HEK293 (cell line): ENCODE data around the gene G6PD.

ENCODE experiments used
- CTCF ChIA-PET: fragments of 350-600 bp; formaldehyde crosslinking; extraction: SDS; loops from one replicate; lab custom pipeline; 2021; ENCODE audit warnings: antibody characterized with exemption; lab: Yijun Ruan, JAX
- POLR2A ChIA-PET: fragments of 300-600 bp; formaldehyde crosslinking; extraction: SDS; loops from one replicate; lab custom pipeline; 2020; ENCODE audit warnings: antibody characterized with exemption, inconsistent platforms; lab: Yijun Ruan, JAX
- H3K27ac ChIP-seq: fragments of 200-500 bp; sonication (Bioruptor generic); 2 replicates; pipeline ENCODE4 v1.5.1; 2014; ENCODE audit warnings: low read depth, low read length, control low read depth, inconsistent platforms; ENCODE audit errors: extremely low read depth
- H3K36me3 ChIP-seq, 2 experiments: fragments of 200-500 bp in 1 of 2; sonication (Bioruptor generic) in 1 of 2; 1 replicate in 1 of 2; 2 replicates in 1 of 2; pipeline ENCODE4 v1.5.1; 2014 to 2017; ENCODE audit warnings: inconsistent platforms in 2 of 2, low read length in 2 of 2; ENCODE audit not compliant: control insufficient read depth in 2 of 2, insufficient read depth in 1 of 2
- H3K4me1 ChIP-seq: fragments of 200-500 bp; sonication (Bioruptor generic); 2 replicates; pipeline ENCODE4 v1.5.1; 2014; ENCODE audit warnings: mild to moderate bottlenecking, low read length, inconsistent platforms; ENCODE audit not compliant: control insufficient read depth, insufficient read depth
- H3K4me3 ChIP-seq: 2 replicates; pipeline ENCODE4 v1.5.1; 2011; ENCODE audit warnings: low read depth, mild to moderate bottlenecking, control low read depth, low read length, moderate library complexity
- H3K9me3 ChIP-seq: fragments of 200-500 bp; sonication (Bioruptor generic); 2 replicates; pipeline ENCODE4 v1.5.1; 2014; ENCODE audit warnings: low read depth, low read length, inconsistent platforms; ENCODE audit not compliant: control insufficient read depth, insufficient read depth
- EGR2 ChIP-seq: fragments of 450-650 bp; formaldehyde crosslinking; IDR thresholded peaks from 2 replicates; pipeline ENCODE4 v1.5.1; 2016; ENCODE audit warnings: low read depth, missing biosample characterization, missing genetic modification characterization
- GLIS1 ChIP-seq: fragments of 450-650 bp; formaldehyde crosslinking; IDR thresholded peaks from 2 replicates; pipeline ENCODE4 v1.5.1; 2016; ENCODE audit warnings: missing biosample characterization, missing genetic modification characterization
- HIC1 ChIP-seq: fragments of 450-650 bp; formaldehyde crosslinking; IDR thresholded peaks from 2 replicates; pipeline ENCODE4 v1.5.1; 2016; ENCODE audit warnings: missing biosample characterization, missing genetic modification characterization
- MYNN ChIP-seq: fragments of 450-650 bp; formaldehyde crosslinking; IDR thresholded peaks from 2 replicates; pipeline ENCODE4 v1.5.1; 2016; ENCODE audit warnings: missing biosample characterization, missing genetic modification characterization, borderline replicate concordance
- YY1 ChIP-seq: fragments of 450-650 bp; formaldehyde crosslinking; IDR thresholded peaks from 2 replicates; pipeline ENCODE4 v1.5.1; 2018; ENCODE audit warnings: missing biosample characterization, missing genetic modification characterization
- ZNF121 ChIP-seq: fragments of 450-650 bp; formaldehyde crosslinking; IDR thresholded peaks from 2 replicates; pipeline ENCODE4 v1.5.1; 2016; ENCODE audit warnings: missing biosample characterization, missing genetic modification characterization
- ZNF274 ChIP-seq, 2 experiments: fragments of 200-500 bp in 1 of 2; fragments of 450-650 bp in 1 of 2; sonication (Bioruptor generic) in 1 of 2; formaldehyde crosslinking in 1 of 2; IDR thresholded peaks; 2 replicates each; pipeline versions ENCODE4 v1.5.1 to v1.6.1; 2014 to 2016; ENCODE audit warnings: borderline replicate concordance in 1 of 2, inconsistent platforms in 1 of 2, low read length in 1 of 2, missing biosample characterization in 1 of 2, missing genetic modification characterization in 1 of 2
- ZNF324 ChIP-seq: fragments of 450-650 bp; formaldehyde crosslinking; IDR thresholded peaks from 2 replicates; pipeline ENCODE4 v1.5.1; 2016; ENCODE audit warnings: missing biosample characterization, missing genetic modification characterization
- ZNF362 ChIP-seq: fragments of 450-650 bp; formaldehyde crosslinking; IDR thresholded peaks from 2 replicates; pipeline ENCODE4 v1.5.1; 2016; ENCODE audit warnings: missing biosample characterization, missing genetic modification characterization
- ZNF37A ChIP-seq: fragments of 450-650 bp; IDR thresholded peaks from 2 replicates; pipeline ENCODE4 v1.5.1; 2018; ENCODE audit warnings: missing biosample characterization, missing genetic modification characterization
- ZNF433 ChIP-seq: fragments of 450-650 bp; formaldehyde crosslinking; IDR thresholded peaks from 2 replicates; pipeline ENCODE4 v1.5.1; 2016; ENCODE audit warnings: missing biosample characterization, missing genetic modification characterization, low read depth
- ZNF514 ChIP-seq: fragments of 450-650 bp; formaldehyde crosslinking; IDR thresholded peaks from 2 replicates; pipeline ENCODE4 v1.5.1; 2016; ENCODE audit warnings: missing biosample characterization, missing genetic modification characterization
- ZNF704 ChIP-seq: fragments of 450-650 bp; formaldehyde crosslinking; IDR thresholded peaks from 2 replicates; pipeline ENCODE4 v1.5.1; 2016; ENCODE audit warnings: missing biosample characterization, missing genetic modification characterization
- ZNF747 ChIP-seq: fragments of 450-650 bp; formaldehyde crosslinking; IDR thresholded peaks from 2 replicates; pipeline ENCODE4 v1.5.1; 2016; ENCODE audit warnings: missing biosample characterization, missing genetic modification characterization
- ZXDB ChIP-seq: fragments of 450-650 bp; formaldehyde crosslinking; IDR thresholded peaks from 2 replicates; pipeline ENCODE4 v1.5.1; 2016; ENCODE audit warnings: missing biosample characterization, missing genetic modification characterization
- TF ChIP-seq, protein P1 (sequence below): fragments of 450-650 bp; formaldehyde crosslinking; IDR thresholded peaks from 2 replicates; pipeline ENCODE4 v1.5.1; 2016; ENCODE audit warnings: missing biosample characterization, missing genetic modification characterization

Gene G6PD

DNA sequence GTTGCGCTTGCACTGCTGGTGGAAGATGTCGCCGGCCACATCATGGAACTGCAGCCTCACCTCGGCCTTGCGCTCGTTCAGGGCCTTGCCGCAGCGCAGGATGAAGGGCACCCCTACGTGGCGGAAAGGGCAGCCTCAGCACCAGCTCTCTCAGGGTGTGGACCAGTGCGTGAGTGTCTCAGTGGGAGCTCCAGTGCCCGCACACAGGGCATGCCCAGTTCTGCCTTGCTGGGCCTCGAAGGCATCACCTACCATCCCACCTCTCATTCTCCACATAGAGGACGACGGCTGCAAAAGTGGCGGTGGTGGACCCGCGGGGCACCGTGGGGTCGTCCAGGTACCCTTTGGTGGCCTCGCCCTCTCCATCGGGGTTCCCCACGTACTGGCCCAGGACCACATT is 14.0 kb downstream of the G6PD start:
- POLR2A ChIA-PET: interaction anchor here (1.0 kb wide), 1 partner anchor 135 kb away, joined by 4 read pairs; the partner anchor contains the start of gene RPL10
- CTCF ChIA-PET: interaction anchor here (0.6 to 2.0 kb wide), 7 partner anchors 12 to 519 kb away, joined by 3 to 8 read pairs (median 3); partner anchors contain the start of gene RPL10
- H3K27ac ChIP-seq: no peak overlapping the region
- no peaks in the 10 kb centered on the region for H3K9me3 ChIP-seq
- TF ChIP-seq ZNF747 (tag by site-specific recombination): no peak
- TF ChIP-seq ZNF121 (tag by site-specific recombination): no peak
- TF ChIP-seq, protein P1, sequence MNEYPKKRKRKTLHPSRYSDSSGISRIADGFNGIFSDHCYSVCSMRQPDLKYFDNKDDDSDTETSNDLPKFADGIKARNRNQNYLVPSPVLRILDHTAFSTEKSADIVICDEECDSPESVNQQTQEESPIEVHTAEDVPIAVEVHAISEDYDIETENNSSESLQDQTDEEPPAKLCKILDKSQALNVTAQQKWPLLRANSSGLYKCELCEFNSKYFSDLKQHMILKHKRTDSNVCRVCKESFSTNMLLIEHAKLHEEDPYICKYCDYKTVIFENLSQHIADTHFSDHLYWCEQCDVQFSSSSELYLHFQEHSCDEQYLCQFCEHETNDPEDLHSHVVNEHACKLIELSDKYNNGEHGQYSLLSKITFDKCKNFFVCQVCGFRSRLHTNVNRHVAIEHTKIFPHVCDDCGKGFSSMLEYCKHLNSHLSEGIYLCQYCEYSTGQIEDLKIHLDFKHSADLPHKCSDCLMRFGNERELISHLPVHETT (tag by site-specific recombination): no peak
- peak; percentile 46; the same call in 1 of the 2 replicates for TF ChIP-seq HIC1
- no peak for TF ChIP-seq ZNF433 (tag by site-specific recombination)
- TF ChIP-seq ZXDB (tag by site-specific recombination): no peak
- no peaks in the 10 kb centered on the region for H3K4me1 ChIP-seq
- H3K4me3 ChIP-seq: no peak overlapping the region
- H3K36me3 ChIP-seq: peaks cover 0 to 50% of the 10 kb centered on the region in 2 experiments; a peak in 1 of 3 replicates

GRCh38 chrX:154531626-154532025 is 15.0 kb downstream of the G6PD start:
- TF ChIP-seq EGR2 (tag by site-specific recombination) (0 out of 2 replicates have a peak, but pooled peaks have one; percentile 9), ZNF514 (tag by site-specific recombination) (no peak)
- TF ChIP-seq, all 188 proteins: peak for 1
- no peak overlapping the region for H3K27ac ChIP-seq
- POLR2A ChIA-PET: interaction anchor here (0.6 to 1.8 kb wide), 5 partner anchors 10 to 160 kb away, joined by 3 to 4 read pairs (median 3); partner anchors contain the start of gene FAM3A
- no peak overlapping the region for H3K4me3 ChIP-seq
- 0 out of 2 replicates have a peak, but pooled peaks cover 2% of the 10 kb centered on the region for H3K4me1 ChIP-seq
- CTCF ChIA-PET: interaction anchor here (0.8 to 1.7 kb wide), 5 partner anchors 44 to 213 kb away, joined by 3 to 8 read pairs (median 4); partner anchors contain the start of gene RPL10
- H3K36me3 ChIP-seq: peaks cover 0 to 50% of the 10 kb centered on the region in 2 experiments; a peak in 1 of 3 replicates
- no peaks in the 10 kb centered on the region for H3K9me3 ChIP-seq

- CTCF ChIA-PET: interaction anchor here (0.6 kb wide), 1 partner anchor 236 kb away, joined by 4 read pairs; the partner anchor contains the start of gene TEX28
- POLR2A ChIA-PET: interaction anchor here (1.3 kb wide), 1 partner anchor 133 kb away, joined by 3 read pairs; no protein-coding TSS in a partner anchor
These were observed 16.4 kb downstream of the G6PD start for GRCh38 chrX:154530286-154530685.

GRCh38 chrX:154529206-154529612 is 17.4 kb downstream of the G6PD start:
- ChIA-PET POLR2A (interaction anchor here (0.5 to 1.2 kb wide), 4 partner anchors 10 to 101 kb away, joined by 3 to 5 read pairs (median 4); partner anchors contain the start of gene SLC10A3), CTCF (no interaction called here)
- Histone ChIP-seq H3K36me3 (peaks cover 0 to 33% of the 10 kb centered on the region in 2 experiments; a peak in 1 of 3 replicates), H3K4me1 (0 out of 2 replicates have a peak, but pooled peaks cover 2% of the 10 kb centered on the region), H3K9me3 (no peaks in the 10 kb centered on the region), H3K27ac (no peak overlapping the region), H3K4me3 (no peak overlapping the region)
- TF ChIP-seq GLIS1 (tag by site-specific recombination) (no peak), ZNF274 (IDR thresholded peaks at IDR 0.05; ENCODE audit: low read length) (no peak), ZNF274 (tag by site-specific recombination; IDR thresholded peaks at IDR 0.05; ENCODE audit: borderline replicate concordance) (no peak), ZNF37A (tag by site-specific recombination) (no peak), YY1 (tag by site-specific recombination) (no peak), MYNN (tag by site-specific recombination) (no peak), ZNF362 (tag by site-specific recombination) (peak; percentile 80)

More at GRCh38 chrX:154530286-154530685, 16.4 kb downstream of the G6PD start:
- Histone ChIP-seq H3K4me3 (no peak overlapping the region), H3K4me1 (0 out of 2 replicates have a peak, but pooled peaks cover 2% of the 10 kb centered on the region), H3K27ac (no peak overlapping the region), H3K36me3 (peaks cover 0 to 42% of the 10 kb centered on the region in 2 experiments; a peak in 1 of 3 replicates), H3K9me3 (no peaks in the 10 kb centered on the region)
- TF ChIP-seq ZNF324 (no peak), ZNF704 (no peak)
- TF ChIP-seq, all 188 proteins: peak for 0
